GM10266 (cell line): ENCODE results near the gene CUX1.

ENCODE experiments used
- DNase-seq: peaks from one replicate; pipeline ENCODE4 v3.0.0; 2012; ENCODE audit errors: extremely low spot score
- TF ChIP-seq, protein P1 (sequence below): IDR thresholded peaks from 2 replicates; pipeline ENCODE4 v1.5.1; 2012; ENCODE audit warnings: mild to moderate bottlenecking, low read depth; ENCODE audit not compliant: control insufficient read depth, insufficient read depth; ENCODE audit errors: missing control alignments

CUX1 gene

GRCh38 chr7:101943306-101943705 is 125.9 kb downstream of the CUX1 start:
- TF ChIP-seq, protein P1, sequence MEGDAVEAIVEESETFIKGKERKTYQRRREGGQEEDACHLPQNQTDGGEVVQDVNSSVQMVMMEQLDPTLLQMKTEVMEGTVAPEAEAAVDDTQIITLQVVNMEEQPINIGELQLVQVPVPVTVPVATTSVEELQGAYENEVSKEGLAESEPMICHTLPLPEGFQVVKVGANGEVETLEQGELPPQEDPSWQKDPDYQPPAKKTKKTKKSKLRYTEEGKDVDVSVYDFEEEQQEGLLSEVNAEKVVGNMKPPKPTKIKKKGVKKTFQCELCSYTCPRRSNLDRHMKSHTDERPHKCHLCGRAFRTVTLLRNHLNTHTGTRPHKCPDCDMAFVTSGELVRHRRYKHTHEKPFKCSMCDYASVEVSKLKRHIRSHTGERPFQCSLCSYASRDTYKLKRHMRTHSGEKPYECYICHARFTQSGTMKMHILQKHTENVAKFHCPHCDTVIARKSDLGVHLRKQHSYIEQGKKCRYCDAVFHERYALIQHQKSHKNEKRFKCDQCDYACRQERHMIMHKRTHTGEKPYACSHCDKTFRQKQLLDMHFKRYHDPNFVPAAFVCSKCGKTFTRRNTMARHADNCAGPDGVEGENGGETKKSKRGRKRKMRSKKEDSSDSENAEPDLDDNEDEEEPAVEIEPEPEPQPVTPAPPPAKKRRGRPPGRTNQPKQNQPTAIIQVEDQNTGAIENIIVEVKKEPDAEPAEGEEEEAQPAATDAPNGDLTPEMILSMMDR = no peak
- DNase-seq = no peak

DNA sequence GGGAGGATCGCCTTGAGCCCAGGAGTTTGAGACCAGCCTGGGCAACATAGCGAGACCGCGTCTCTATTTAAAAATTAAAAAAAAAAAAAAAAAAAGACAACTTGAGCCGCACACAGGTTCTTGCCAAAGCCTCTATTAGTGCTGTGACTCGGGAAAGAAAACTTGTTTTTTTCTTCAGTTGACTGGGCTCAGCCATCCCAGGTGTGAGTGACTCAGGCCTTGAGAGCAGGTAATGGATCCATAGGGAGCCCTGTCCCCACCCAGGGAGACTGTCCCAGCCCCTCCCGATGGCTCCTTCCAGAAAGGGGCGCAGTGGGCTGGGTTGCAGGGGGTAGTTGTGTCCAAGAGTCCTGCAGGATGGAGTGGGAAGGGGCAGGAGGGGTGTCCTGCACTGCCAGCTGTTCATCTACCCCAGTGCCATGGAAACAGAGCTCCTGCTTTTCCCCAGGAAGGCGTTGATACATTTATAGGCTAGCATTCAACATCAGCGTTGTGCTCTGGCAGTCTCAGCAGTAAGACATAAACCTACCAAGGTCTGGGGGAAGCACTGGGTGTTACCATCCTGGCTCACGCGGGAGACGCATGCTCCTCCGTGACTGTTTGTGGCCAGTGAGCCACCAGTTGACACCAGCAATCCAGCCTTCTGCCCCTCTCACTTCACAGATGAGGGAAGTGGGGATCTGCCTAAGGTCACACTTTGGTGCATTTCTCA is 126.6 kb downstream of the CUX1 start:
- TF ChIP-seq, protein P1 = no peak
- DNase-seq = no peak

- no peak for DNase-seq
- TF ChIP-seq, protein P1 = no peak
Observed at GRCh38 chr7:101944611-101945010, 127.2 kb downstream of the CUX1 start.

DNA sequence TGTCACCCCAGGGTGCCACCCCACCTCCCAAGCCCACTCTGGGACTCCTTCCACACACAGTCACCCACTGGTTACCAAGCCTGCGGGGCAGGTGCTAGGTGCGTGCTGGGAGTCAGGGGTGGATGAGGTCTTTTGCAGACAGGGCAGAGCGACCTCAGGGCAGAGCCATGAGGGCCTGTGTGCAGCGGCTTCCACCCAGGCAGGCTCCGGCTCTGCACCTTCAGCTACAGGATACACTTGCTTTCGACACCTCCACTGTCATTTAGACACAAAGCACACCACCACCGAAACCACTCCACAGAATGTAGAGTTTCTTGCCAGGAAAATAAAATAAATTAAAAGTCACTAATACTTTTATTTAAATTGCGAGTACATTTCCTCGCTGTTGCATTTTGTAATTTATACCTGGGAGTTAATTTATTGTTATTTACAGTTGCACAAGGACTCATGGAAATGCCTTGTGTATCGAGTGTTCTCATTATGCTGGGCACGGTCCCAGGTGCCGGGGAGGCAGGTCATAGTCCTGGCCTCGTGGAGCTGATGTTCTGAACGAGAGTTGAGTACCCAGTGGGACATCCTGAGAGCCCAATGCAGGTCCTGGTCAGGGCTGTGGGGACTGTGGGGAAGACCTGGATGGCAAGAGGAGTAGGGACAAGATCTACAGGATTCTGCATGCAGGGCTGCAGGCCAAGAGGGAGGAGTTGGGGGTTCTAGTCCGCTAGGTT is 127.8 kb downstream of the CUX1 start:
- TF ChIP-seq, protein P1 = no peak

GRCh38 chr7:101947899-101948298 is 130.5 kb downstream of the CUX1 start:
- DNase-seq = no peak

More for the DNA sequence above, 127.8 kb downstream of the CUX1 start:
- DNase-seq = no peak

GRCh38 chr7:101948650-101949049 is 131.2 kb downstream of the CUX1 start:
- TF ChIP-seq, protein P1 = no peak
- no peak for DNase-seq

More at GRCh38 chr7:101947899-101948298, 130.5 kb downstream of the CUX1 start:
- TF ChIP-seq, protein P1 = no peak
